ENCODE results near the gene SLC10A6.
"Not testable (repeated sequence)": the region's sequence is repeated elsewhere in the genome, so short reads cannot be mapped to it uniquely, and the experiment has no call there.

The SLC10A6 gene

GRCh38 chr4:86876894-86877685, 27.9 kb upstream of the SLC10A6 start:
- Histone ChIP-seq H3K4me1 (no peaks in the 10 kb centered on the region), H3K27me3 (no peaks in the 10 kb centered on the region), H3K36me3 (no peaks in the 10 kb centered on the region), H3K9me3 (no peaks in the 10 kb centered on the region; the same call in 1 of the 2 replicates), H3K4me3 (ENCODE audit: low read depth, low read length) (no peak overlapping the region)
- DNase-seq: no peak
- no peak for TF ChIP-seq CTCF (IDR thresholded peaks at IDR 0.05; ENCODE audit: low read depth, low read length)

- not testable (repeated sequence) for H3K27me3 ChIP-seq; H3K36me3 ChIP-seq; H3K4me3 ChIP-seq (ENCODE audit: low read depth, low read length); DNase-seq; H3K9me3 ChIP-seq; H3K4me1 ChIP-seq
Measured at GRCh38 chr4:86875436-86875835, 26.3 kb upstream of the SLC10A6 start.

DNA sequence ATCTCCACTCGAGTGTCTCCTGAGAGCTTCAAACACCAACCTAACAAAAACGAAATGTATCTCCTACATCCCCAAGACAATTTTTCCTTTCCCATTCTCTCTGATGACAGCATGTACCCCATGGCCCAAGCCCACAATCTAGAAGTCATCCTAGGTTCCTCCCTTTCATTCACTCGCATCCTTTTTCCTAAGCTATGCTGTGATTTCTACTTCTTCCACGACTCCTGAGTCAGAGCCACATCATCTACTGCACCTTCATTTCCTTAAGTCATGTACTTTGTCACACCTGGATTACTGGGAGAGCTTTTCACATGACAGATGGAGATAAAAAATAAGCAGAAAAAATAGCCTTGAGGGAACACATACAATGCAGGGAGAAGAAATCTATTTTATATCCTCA, 23.0 kb upstream of the SLC10A6 start:
- Histone ChIP-seq H3K9me3 (no peaks in the 10 kb centered on the region), H3K4me1 (no peaks in the 10 kb centered on the region), H3K36me3 (no peaks in the 10 kb centered on the region), H3K27me3 (no peaks in the 10 kb centered on the region), H3K4me3 (ENCODE audit: low read depth, low read length) (no peak overlapping the region)
- no peak for DNase-seq
- no peak for TF ChIP-seq CTCF (IDR thresholded peaks at IDR 0.05; ENCODE audit: low read depth, low read length)

DNA sequence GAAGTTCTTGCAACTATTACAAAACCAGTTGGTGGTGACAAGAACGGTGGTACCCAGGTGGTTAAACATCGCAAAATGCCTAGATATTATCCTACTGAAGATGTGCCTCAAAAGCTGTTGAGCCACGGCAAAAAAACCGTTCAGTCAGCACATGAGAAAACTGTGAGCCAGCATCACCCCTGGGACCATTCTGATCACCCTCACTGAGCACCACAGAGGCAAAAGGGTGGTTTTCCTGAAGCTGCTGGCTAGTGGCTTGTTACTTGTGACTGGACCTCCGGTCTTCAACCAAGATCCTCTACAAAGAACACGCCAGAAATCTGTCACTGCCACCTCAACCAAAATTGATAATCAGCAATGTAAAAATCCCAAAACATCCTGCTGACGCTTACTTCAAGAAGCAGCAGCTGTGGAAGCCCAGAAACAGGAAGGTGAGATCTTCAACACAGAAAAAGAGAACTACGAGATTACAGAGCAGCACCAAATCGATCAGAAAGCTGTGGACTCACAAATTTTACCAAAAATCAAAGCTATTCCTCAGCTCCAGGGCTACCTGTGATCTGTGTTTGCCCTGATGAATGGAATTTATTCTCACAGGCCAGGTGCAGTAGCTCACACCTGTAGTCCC, 21.4 kb upstream of the SLC10A6 start:
- no peak for TF ChIP-seq CTCF (IDR thresholded peaks at IDR 0.05; ENCODE audit: low read depth, low read length)
- no peaks in the 10 kb centered on the region for H3K4me1 ChIP-seq
- H3K36me3 ChIP-seq: no peaks in the 10 kb centered on the region
- no peak overlapping the region for H3K4me3 ChIP-seq (ENCODE audit: low read depth, low read length)
- no peaks in the 10 kb centered on the region for H3K9me3 ChIP-seq
- DNase-seq: no peak
- no peaks in the 10 kb centered on the region for H3K27me3 ChIP-seq

DNA sequence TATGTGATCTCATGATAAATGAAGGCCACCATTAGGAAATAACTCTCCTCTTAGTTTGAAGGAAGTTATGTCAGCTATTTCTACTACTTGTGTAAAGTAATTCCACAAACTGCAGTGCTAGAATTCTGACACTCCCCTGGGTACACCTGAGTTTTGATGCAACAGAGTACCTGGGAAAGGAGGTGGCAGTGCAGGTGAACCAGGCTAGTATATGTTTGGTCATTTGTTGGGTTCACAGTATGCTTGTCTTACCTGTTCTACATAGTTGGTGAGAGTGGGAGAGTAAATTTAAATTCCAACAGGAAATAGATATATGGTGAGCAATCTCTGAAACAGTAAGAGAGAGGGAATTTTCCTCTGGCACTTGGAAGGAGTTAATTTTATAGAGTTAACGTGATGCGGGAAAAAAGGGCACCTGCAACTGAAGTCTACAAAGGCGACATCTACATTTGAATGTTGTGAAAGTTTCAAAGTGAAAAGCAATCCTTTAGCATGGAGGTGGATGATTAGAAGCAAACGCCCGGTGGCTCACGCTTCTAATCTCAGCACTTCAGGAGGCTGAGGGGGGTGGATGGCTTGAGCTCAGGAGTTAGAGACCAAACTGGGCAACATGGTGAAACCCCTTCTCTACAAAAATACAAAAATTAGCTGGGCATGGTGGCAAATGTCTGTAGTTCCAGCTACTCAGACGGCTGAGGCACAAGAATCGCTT, 8.3 kb upstream of the SLC10A6 start:
- no peak for TF ChIP-seq CTCF (IDR thresholded peaks at IDR 0.05; ENCODE audit: low read depth, low read length)
- H3K36me3 ChIP-seq: no peaks in the 10 kb centered on the region
- H3K4me3 ChIP-seq (ENCODE audit: low read depth, low read length): no peak overlapping the region
- H3K9me3 ChIP-seq: no peaks in the 10 kb centered on the region
- H3K27me3 ChIP-seq: no peaks in the 10 kb centered on the region
- no peak for DNase-seq
- no peaks in the 10 kb centered on the region for H3K4me1 ChIP-seq

- H3K4me3 ChIP-seq (ENCODE audit: low read depth, low read length): no peak overlapping the region
- H3K9me3 ChIP-seq: no peaks in the 10 kb centered on the region
- no peaks in the 10 kb centered on the region for H3K36me3 ChIP-seq
- H3K4me1 ChIP-seq: no peaks in the 10 kb centered on the region
- H3K27me3 ChIP-seq: no peaks in the 10 kb centered on the region
- no peak for DNase-seq
- no peak for TF ChIP-seq CTCF (IDR thresholded peaks at IDR 0.05; ENCODE audit: low read depth, low read length)
Measured at GRCh38 chr4:86856896-86857295, 7.7 kb upstream of the SLC10A6 start.
